HG02623 (cell line): ENCODE results near the gene RASL10A.

Experiments
- ATAC-seq: cut with Tn5 transposase; IDR thresholded peaks from one replicate; pipeline ENCODE4 v1.9.1; 2021; ENCODE audit warnings: moderate library complexity; ENCODE audit not compliant: unreplicated experiment

The RASL10A gene

GRCh38 chr22:29306835-29307595, 8.5 kb downstream of the RASL10A start:
- no peak for ATAC-seq

DNA sequence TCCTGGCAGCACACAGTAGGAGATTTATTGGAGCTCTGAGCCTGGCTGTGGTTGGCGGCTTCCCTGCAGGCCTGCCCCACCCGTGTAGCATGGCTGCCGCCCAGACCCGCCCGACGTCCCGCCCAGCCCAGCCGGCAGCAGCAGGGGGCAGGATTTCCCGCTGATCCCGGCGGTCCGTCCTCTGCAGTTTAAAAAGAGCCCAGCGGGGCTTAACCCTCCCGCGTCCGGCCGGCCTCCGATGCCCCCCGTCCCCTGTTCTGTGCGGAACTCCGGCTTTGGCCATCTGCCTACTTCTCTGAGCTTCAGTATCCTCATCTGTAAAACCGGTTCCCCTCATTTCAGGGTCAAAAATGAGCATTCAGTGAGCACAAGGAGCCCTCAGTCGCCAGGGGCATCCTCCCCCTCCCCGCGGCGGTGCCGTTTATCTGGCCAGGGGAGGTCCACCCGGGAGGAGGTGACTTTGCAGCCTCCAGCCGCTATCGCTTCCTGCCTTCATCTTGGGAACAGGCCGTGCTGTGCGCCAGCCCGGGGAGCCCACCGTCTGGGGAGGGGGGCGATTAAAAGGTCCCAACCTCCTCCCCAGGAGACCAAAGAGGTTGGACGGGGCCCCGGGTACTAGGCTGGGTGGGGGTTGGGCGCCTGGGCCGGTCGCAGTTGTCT, 9.2 kb downstream of the RASL10A start, which contains the start of gene GAS2L1:
GAS2L1 (plus strand) TSS at position 476 of the 660 bp plus-strand sequence. CDS start 1,456 bp downstream, outside the sequence.
- ATAC-seq: no peak

DNA sequence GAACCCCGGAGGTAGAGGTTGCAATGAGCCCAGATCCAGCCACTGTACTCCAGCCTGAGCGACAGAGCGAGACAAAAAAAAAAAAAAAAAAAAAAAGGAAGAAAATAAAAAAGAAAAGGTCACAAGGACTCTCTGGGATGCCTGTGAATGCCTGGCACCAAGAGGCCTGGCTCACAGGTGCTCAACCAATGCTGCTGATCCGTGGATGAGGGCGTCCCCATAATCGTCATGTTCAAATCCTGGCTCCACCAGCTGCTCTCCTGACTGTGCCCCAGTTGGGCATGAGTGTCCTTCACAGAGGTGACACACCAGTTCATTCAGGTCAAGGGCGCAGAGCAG, 9.7 kb downstream of the RASL10A start:
- ATAC-seq: no peak

DNA sequence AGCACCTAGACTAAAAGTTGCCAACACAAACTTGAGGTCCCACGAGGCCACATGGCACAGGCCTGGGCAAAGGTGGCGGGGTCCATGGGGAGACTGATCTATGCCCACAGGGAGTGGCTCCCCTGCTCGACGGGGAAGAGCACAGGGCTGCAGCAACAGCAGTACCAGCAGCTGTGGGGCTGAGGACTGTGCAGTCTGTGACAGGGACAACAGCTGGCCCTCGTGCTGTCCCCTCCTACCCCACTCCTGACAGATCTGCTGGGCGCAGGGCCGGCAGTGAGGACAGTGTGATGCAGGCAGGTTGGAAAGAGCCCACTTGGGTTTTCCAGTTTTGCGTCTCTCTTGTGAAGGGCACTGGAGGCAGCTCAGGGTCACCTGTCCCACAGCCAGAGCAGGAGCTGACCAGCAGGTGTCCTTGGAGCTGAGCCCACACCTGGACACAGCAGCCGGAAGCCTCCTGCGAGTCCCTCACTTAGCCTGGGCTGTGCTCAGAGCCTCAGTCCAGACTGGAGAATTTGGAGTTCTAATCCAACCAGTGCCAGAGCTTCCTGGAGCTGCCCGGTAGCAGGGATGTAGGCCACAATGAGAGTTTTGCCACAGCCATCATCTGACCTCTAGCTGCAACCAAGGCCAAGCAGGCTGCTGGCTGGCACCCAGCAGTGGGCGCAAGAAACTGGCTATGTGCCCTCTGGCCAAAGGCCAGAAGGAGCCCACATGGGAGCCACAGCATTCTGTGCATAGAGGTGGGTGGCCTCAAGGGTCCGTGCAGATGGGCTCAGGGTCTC, 12.6 kb downstream of the RASL10A start:
- no peak for ATAC-seq

- ATAC-seq: no peak
Observed at GRCh38 chr22:29302402-29302680, 13.2 kb downstream of the RASL10A start.

DNA sequence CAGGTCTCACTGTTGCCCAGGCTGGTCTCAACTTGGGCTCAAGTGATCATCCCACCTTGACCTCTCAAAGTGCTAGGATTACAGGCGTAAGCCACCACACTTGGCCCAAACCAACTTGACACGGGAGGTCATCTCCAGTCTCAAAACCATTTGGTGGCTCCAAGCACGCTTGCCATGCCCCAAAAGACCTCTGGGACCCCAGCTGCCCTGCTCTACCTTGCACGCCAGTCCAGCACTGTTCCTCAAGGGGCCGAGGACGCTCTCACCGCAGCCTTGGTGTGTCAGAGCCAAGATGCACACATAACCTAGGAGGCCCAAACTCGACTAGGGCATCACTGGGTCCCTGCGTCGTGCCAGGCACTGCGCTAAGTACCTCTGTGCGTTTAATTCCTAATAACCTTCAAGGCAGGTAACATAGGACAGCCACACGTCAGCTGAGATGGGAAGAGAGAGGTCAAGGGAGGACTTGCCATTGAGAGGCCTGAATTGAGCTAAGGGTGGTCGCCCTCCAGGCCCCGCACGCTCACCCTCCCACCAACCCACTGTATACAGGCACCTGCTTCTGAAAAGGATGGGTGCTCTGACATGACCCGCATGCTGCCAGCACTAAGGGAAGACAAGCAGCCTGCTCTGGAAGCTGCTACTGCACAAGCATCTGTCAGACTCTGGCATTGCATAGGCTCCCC, 13.6 kb downstream of the RASL10A start:
- no peak for ATAC-seq

- no peak for ATAC-seq
Observed at GRCh38 chr22:29300807-29301601, 14.5 kb downstream of the RASL10A start.

DNA sequence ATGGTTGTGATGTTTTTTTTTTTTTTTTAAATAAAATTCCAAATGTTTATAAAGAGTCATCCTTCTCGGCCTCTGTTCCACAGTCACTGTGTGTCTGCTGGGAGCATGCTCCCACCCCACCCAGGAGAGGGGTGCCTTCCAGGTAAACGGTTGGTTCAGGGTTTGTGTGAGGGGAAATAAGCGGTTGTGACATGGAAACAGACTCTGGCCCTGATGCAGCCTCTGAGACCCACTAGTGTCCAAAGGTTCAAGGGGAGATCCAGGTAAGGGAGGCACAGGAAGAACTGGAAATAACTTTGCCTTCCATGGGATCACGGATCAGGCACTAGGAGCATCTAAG, 15.1 kb downstream of the RASL10A start:
- no peak for ATAC-seq

DNA sequence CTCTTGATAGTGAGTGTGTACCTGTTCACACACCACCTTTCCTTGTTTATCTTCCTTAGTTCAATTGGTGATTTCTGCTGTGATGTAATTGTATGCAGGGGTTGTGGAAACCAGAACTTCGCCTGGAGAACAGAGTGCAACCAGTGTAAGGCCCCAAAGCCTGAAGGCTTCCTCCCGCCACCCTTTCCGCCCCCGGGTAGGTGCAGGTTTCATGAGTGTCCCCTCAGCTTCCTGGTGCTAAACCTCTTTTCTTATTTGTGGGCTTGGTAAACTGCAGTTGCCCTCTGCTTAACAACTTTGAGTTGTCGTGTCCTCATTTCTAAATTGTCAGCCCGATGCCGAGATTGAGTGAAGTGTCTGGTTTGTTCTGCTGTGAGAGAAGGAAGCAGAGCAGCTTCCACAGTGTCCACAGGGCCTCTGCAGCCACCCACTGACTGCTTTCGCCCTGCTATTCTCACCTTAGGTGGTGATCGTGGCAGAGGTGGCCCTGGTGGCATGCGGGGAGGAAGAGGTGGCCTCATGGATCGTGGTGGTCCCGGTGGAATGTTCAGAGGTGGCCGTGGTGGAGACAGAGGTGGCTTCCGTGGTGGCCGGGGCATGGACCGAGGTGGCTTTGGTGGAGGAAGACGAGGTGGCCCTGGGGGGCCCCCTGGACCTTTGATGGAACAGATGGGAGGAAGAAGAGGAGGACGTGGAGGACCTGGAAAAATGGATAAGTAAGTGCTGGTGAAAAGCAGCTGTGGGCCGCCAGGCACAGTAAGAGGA, 16.2 kb downstream of the RASL10A start:
- no peak for ATAC-seq

- ATAC-seq: no peak
Observed at GRCh38 chr22:29298641-29299040, 16.9 kb downstream of the RASL10A start.

- no peak for ATAC-seq
Observed at GRCh38 chr22:29292379-29292778, 23.1 kb downstream of the RASL10A start.

GRCh38 chr22:29291215-29291614, 24.3 kb downstream of the RASL10A start:
- no peak for ATAC-seq

- ATAC-seq: no peak
Observed at GRCh38 chr22:29290061-29290460, 25.4 kb downstream of the RASL10A start.

DNA sequence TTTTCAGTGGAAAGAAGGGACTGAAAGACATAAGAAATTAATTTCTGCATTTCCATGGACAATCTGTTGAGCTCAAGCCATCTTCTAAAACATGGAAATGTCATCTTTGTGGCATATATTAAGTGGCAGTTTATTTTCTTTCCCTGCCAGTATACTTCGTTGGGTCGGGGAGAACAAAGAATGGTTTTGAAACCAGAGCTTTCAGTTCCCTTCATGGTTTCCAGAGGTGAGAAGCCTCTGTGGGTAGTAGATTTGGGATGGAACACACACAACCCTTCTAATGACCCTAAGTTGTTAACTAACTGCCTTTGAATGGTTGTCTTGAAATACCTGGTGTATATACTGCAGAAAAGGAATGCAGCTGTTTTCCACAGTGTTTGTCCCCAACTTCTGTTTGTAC, 26.7 kb downstream of the RASL10A start:
- no peak for ATAC-seq

DNA sequence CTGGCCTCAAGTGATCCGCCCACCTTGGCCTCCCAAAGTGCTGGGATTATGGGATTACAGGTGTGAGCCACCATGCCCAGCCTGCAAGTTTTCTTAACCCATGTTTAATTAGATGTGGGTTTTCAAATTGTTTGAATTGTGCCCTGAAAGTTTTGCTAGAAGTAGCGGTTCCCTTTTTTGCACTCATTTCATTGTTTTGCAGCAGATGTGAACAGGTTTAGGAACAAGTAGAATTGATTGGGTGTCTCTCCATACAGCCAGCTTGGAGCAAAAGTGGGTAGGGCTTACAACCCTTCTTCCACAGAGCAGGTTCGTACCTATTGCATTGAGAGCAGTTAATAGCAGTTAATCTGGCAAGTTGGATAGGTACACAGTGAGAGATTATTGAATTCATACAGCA, 31.3 kb downstream of the RASL10A start:
- no peak for ATAC-seq

DNA sequence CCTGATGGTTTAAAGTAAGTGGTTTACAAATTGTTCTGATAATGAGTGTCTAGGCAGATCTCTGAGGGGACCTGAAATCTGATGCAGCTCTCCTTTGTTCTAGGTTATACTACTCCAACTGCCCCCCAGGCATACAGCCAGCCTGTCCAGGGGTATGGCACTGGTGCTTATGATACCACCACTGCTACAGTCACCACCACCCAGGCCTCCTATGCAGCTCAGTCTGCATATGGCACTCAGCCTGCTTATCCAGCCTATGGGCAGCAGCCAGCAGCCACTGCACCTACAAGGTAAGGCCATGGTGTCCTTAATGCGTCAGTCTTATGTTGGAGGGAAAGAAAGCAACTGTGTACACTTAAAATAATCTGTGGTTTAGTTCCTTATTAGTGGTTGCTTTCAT, 37.6 kb downstream of the RASL10A start:
- no peak for ATAC-seq

DNA sequence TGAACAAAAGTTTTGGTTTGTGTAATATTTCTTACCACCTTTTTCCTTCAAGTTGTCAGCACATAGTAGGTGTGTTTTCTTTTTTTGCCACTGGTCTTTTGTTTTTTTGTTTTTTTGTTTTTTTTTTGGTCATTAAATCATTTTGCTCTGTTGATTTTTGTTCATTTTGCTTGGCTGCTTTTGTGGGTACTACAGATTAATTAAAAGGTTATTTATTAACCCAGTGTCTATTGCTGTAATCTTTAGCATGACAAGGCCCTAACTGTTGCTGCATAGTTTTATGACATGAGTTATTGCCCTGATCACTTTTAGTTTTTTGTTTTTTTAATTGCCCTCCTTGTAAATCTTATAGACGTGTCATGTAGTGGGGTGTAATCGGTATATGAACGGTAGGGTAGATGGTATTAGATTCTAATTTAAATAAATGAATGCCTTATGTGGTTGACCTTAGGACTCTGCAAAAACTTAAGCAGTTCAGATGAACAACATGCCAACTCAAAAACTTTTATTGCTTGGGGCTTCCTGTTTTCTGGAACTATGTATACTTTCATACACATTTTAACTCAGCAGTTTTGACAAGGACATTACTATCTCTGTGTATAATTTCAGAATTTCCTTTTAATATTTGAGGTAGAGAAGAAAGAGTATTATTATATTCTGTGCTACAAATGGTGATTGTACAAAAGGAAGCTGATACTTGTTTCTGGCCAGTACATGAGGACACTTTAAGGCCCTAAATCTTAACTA, 39.5 kb downstream of the RASL10A start:
- ATAC-seq: no peak

- ATAC-seq: no peak
Observed at GRCh38 chr22:29275167-29275566, 40.3 kb downstream of the RASL10A start.

- ATAC-seq: no peak
Observed at GRCh38 chr22:29272624-29273023, 42.9 kb downstream of the RASL10A start.
